NCI-H2029 treated with DMSO at 0.1 percent for 48 hours (cell line): ENCODE measurements around the gene HMX1.

Experiments
- DNase-seq: peaks from one replicate; lab custom pipeline; 2025; lab: John Stamatoyannopoulos, UW

HMX1 gene

GRCh38 chr4:8909548-8909947, 37.9 kb upstream of the HMX1 start:
- no peak for DNase-seq

- no peak for DNase-seq
These were observed 36.7 kb upstream of the HMX1 start for GRCh38 chr4:8908206-8908893.

- no peak for DNase-seq
These were observed 36.1 kb upstream of the HMX1 start for GRCh38 chr4:8907596-8908205.

- DNase-seq: no peak
These were observed 35.5 kb upstream of the HMX1 start for GRCh38 chr4:8906991-8907595.

- DNase-seq: no peak
These were observed 35.0 kb upstream of the HMX1 start for GRCh38 chr4:8906668-8906970.

- no peak for DNase-seq
These were observed 34.4 kb upstream of the HMX1 start for GRCh38 chr4:8905773-8906667.

- no peak for DNase-seq
These were observed 33.7 kb upstream of the HMX1 start for GRCh38 chr4:8905226-8905772.

GRCh38 chr4:8904666-8905065, 33.0 kb upstream of the HMX1 start:
- no peak for DNase-seq

GRCh38 chr4:8904041-8904501, 32.4 kb upstream of the HMX1 start:
- no peak for DNase-seq

- no peak for DNase-seq
These were observed 29.7 kb upstream of the HMX1 start for GRCh38 chr4:8901335-8901734.

- no peak for DNase-seq
These were observed 28.9 kb upstream of the HMX1 start for GRCh38 chr4:8900588-8900987.

- DNase-seq: no peak
These were observed 26.8 kb upstream of the HMX1 start for GRCh38 chr4:8898419-8898818.

GRCh38 chr4:8897251-8898167, 25.9 kb upstream of the HMX1 start:
- DNase-seq: no peak

GRCh38 chr4:8896506-8896905, 24.9 kb upstream of the HMX1 start:
- DNase-seq: no peak

- DNase-seq: no peak
These were observed 24.4 kb upstream of the HMX1 start for GRCh38 chr4:8896071-8896470.

GRCh38 chr4:8895295-8895694, 23.7 kb upstream of the HMX1 start:
- DNase-seq: no peak

- no peak for DNase-seq
These were observed 22.8 kb upstream of the HMX1 start for GRCh38 chr4:8894424-8894816.

GRCh38 chr4:8893624-8894423, 22.2 kb upstream of the HMX1 start:
- DNase-seq: no peak

- DNase-seq: no peak
These were observed 21.6 kb upstream of the HMX1 start for GRCh38 chr4:8893227-8893623.

GRCh38 chr4:8892556-8893226, 21.1 kb upstream of the HMX1 start:
- no peak for DNase-seq
